ENCODE results near the gene MYOM1.

Gene MYOM1

DNA sequence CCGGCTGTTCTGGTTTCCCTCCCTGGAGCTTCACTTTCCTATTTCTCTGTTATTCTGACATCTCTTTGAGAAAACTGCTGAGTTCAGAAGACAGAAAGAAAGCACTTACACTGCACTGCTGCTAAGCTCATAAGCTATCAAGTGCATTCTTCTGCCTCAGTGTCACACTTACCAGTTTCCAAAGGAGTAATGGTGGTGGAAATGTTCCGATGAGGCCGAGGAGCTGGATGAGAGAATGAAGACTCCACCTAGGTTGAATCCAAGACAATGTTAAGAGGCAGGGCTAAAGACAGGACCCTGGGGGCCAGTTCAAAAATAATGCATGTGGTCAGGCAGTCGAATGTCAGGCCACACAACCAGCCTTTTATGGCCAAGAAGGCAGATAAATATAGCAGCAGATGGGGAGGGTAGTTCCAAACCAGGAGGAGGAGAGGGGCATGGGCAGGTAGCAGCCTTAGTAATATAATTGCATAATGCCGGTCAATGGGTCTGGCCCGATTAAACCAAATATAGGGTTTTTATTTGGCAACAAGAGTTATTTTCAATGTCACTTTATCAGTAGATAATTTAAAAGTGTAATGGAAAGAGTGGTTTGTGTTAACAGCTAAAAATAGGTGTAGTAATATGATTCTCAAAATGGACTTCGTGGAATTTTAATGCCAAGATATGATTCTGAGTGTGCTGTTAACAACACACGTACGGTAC, at the start of gene MYOM1:
TSS of gene MYOM1 (minus strand) at position 338 of the 705 bp plus-strand sequence. CDS start 4,745 bp downstream, outside the sequence.
- DNase-seq (ENCODE audit: insufficient read length, low spot score), result no peak
- FAIRE-seq, result no peak

DNA sequence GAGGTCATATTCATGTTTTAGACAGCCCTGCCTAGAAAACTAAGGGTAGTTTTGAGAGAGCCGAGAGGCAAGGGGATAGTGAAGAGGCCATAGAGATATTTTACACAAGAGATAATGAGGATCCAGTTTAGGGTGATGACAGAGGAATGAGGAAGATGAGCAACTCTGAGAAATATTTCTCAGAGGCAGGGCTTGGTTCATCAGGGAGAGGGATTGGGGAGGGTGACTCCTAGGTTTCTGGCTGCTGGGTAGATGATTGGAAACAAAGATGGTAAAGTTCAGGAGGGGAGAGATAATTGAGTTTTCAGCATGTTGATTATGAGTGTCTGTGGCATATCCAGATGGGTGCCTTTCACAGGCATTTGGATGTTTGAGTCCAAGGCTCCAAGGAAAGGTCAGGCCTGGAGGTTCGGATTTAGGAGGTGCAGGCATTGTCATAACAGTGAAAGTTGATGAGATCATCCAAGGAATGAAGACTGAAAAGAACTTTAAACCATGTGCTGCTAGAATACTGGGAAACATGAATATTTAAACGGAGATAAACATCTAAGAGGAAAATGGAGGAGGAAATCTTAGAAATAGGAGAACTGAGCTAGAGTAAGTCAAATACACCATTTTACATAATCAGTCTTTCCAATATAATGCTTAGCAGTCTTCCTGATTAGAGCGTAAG, 49.6 kb upstream of the MYOM1 start:
- DNase-seq (ENCODE audit: insufficient read length, low spot score) (no peak), FAIRE-seq (no peak)

- FAIRE-seq, result no peak
These were observed 48.5 kb upstream of the MYOM1 start for GRCh38 chr18:3268306-3268705.

DNA sequence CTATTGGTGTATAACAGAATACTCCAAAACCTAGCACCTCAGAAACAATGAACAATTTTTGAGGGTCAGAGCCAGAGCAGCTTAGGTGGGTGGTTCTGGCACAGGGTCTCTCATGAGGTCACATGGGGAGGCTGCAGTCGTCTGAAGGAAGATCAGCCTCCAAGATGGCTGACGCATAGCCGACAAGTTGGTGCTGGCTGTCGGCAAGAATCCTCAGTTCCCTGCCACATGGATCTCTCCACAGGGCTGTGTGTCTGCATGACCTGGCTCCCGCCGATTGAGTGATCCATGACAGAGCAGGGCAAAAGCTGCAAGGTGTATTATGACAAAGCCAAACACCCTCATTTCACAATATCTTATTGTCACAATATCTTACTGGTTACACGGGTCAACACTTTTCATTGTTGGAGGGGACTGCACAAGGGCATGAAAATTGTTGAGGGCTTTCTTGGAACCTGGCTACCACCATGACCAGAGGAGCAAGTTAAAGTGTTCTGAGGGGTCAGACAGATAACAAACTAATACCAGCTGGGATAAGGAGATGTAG, 46.4 kb upstream of the MYOM1 start:
- FAIRE-seq (no peak), DNase-seq (ENCODE audit: insufficient read length, low spot score) (no peak)

More at GRCh38 chr18:3268306-3268705, 48.5 kb upstream of the MYOM1 start:
- DNase-seq (ENCODE audit: insufficient read length, low spot score), result no peak

DNA sequence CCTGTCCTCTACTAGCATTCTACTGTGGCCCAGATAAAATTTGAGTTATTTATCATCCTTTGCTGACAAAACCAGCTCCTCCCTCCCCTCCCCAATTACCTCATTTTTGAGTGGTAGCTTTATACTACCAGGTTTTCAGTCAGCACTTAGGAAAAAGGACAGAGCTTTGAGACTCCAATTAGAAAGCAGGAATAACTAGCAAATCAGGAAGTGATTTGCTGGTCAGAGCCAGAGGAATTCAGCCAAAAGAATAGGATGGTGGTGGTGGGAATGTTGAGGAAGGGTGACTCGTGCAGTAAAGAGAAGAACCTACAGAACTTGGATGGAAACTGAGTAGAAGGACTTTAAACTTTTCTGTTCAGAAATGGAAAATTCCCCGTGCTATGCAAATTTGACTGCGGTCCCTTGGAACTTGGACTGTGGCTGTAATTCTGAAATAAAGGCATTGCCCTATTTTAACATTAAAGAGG, 45.8 kb upstream of the MYOM1 start:
- FAIRE-seq (no peak), DNase-seq (ENCODE audit: insufficient read length, low spot score) (no peak)

- FAIRE-seq, result no peak
These were observed 44.6 kb upstream of the MYOM1 start for GRCh38 chr18:3264362-3264761.

DNA sequence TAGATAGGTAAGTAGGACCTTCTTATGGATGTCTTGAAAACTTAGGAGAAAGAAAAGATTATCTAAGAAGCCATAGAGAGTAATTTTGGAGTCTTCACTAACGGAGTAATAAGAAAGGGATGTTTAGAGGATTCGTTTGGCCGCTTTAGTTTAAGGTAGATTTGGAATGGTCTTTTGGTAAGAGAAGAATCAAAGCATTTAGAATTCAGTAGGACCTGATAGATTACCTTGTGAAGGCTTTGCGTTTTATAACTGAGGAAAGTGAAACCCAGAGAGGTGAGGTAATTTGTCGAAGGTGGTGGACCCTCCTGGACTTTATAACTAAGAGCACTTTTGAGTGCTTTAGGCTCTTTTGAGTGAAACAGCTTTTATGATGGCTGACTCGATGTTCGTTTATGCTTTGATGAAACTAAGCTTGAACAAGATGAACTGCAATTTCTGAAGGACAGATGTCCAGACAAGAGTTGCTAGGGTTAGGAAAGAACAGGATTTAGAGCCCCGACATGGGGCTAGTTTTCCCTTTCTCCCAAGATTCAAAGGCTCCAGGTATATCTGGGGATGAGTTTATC, 43.4 kb upstream of the MYOM1 start:
- FAIRE-seq (no peak), DNase-seq (ENCODE audit: insufficient read length, low spot score) (no peak)

More at GRCh38 chr18:3264362-3264761, 44.6 kb upstream of the MYOM1 start:
- DNase-seq (ENCODE audit: insufficient read length, low spot score), result no peak

DNA sequence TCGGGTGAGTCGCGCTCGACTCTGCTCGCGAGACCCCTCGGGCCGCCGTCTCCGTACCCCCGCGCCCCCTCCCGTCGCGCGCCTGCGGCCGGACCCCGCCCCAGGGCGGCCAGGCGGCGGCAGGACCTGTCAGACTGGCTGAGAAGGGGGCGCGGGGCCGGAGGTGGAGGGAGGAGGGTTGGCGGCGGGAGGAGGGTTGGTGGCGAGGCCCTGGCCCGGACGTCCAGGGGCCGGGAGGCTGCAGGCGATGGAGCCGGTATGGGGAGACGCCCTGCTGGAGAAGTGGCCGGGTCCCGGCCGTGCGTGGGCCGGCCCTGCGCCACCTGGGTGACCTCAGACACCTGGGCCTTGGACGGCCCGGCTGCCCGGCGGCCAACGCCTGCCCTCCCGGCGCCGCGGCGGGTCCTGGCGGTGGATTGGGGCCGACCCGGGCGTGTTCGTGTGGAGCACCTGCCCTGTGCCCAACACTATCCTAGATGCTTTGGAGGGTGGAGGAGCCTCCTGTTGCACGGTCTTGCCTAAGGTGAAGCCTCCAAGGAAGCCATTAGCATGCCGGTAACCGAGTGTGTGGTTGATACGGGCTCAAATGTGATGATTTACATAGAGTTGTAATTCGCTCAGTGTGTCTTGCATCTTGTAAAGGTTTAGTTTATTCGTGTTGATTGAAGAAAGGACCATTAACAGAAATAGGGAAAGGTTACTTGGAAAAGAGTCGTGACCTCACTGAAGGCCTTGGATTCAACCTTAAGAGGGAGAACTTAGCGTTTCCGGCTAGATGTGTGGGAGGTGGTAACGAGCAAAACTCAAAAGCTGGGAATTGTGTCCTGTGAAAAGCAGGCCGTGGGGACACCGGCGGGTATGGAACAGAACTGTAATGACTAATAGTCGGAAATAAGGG, 42.7 kb upstream of the MYOM1 start:
- FAIRE-seq, result no peak
- no peak for DNase-seq (ENCODE audit: insufficient read length, low spot score)

- no peak for FAIRE-seq
- peak; percentile 58 for DNase-seq (ENCODE audit: insufficient read length, low spot score)
These were observed 41.8 kb upstream of the MYOM1 start, which contains the start of gene MYL12B for GRCh38 chr18:3261373-3262233. TSS of gene MYL12B (plus strand) at chr18:3262133. CDS start at chr18:3272899, 10,766 bp downstream.

- DNase-seq (ENCODE audit: insufficient read length, low spot score), result no peak
- no peak for FAIRE-seq
These were observed 41.2 kb upstream of the MYOM1 start for GRCh38 chr18:3260995-3261372.

- FAIRE-seq, result no peak
- no peak for DNase-seq (ENCODE audit: insufficient read length, low spot score)
These were observed 37.9 kb upstream of the MYOM1 start for GRCh38 chr18:3257627-3258120.

DNA sequence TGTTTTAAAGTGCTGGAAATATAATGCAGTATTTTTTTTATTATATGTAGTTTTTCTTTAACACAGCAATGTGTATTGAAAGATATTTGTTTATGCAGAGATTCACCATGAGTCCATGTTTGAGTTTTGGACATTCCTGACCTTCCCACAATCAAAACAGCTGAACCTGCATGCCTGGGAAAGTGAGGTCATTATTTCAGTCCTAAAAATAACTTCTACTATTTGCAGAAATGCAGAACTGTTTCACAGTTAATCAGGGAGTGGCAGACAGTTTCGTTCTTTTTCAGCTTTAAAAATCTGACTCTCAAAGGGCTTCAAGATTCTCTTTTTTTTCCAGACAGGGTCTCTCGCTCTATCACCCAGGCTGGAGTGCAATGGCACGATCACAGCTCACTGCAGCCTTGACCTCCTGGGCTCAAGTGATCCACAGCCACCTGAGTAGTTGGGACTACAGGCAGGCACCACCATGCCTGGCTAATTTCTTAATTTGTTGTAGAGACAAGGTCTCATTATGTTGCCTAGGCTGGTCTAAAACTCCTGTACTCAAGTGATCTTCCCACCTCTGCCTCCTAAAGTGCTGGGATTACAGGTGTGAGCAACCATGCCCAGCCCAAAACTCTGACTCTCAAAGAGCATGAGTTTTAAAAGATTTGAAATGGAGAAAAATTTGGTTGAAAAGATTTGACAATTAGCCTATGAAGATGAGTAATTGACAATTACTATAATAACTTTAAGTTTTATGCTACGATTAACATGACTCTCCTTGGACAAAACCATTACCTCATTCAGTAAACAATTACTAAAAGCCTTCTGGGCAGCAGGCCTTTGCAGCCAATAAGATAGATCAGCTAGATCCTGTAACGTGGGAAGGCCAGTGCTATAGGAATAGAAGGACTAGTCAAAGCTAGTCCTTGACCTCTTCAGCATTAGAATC, 37.2 kb upstream of the MYOM1 start:
- no peak for DNase-seq (ENCODE audit: insufficient read length, low spot score)
- no peak for FAIRE-seq

- DNase-seq (ENCODE audit: insufficient read length, low spot score) (no peak), FAIRE-seq (no peak)
These were observed 35.9 kb upstream of the MYOM1 start for GRCh38 chr18:3255611-3256165.

DNA sequence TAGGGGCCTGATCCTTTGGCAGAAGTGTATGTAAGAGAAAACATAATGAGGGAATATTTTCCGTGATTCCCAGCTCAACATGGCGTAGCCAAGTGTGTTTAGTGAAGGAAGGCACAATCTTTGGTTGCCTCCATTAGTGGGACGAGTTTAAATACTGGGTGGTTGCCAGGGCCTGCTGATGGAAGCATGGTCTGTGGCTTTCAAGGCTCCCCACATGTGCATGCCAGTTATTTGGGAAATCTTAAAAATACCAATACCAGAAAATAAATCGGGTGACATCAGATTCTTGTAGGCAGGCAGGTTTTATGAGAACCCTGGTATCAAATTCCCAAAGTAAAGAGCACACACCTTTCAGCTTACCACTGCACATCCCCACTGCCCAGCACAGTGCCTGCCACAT, 35.0 kb upstream of the MYOM1 start:
- no peak for DNase-seq (ENCODE audit: insufficient read length, low spot score)
- FAIRE-seq, result no peak

- FAIRE-seq, result no peak
- no peak for DNase-seq (ENCODE audit: insufficient read length, low spot score)
These were observed 33.1 kb upstream of the MYOM1 start for GRCh38 chr18:3252843-3253242.

- FAIRE-seq (no peak), DNase-seq (ENCODE audit: insufficient read length, low spot score) (no peak)
These were observed 32.2 kb upstream of the MYOM1 start for GRCh38 chr18:3251963-3252277.

- no peak for DNase-seq (ENCODE audit: insufficient read length, low spot score)
- FAIRE-seq, result no peak
These were observed 31.6 kb upstream of the MYOM1 start for GRCh38 chr18:3251249-3251962.
